HL-60/S4 treated with phorbol 12-myristate 13-acetate at 8.2 ng/mL for 4 days and 3 days (cell line): ENCODE results near the gene TBL1X.
"Not testable (repeated sequence)": the region's sequence is repeated elsewhere in the genome, so short reads cannot be mapped to it uniquely, and the experiment has no call there.

Source experiments
- in situ Hi-C: fragments of 300-500 bp; cut with MboI; formaldehyde crosslinking; loops from 2 replicates; pipeline ENCODE4 v1.15.0; 2022; ENCODE audit warnings: low sequenced_read_pairs

The TBL1X gene

DNA sequence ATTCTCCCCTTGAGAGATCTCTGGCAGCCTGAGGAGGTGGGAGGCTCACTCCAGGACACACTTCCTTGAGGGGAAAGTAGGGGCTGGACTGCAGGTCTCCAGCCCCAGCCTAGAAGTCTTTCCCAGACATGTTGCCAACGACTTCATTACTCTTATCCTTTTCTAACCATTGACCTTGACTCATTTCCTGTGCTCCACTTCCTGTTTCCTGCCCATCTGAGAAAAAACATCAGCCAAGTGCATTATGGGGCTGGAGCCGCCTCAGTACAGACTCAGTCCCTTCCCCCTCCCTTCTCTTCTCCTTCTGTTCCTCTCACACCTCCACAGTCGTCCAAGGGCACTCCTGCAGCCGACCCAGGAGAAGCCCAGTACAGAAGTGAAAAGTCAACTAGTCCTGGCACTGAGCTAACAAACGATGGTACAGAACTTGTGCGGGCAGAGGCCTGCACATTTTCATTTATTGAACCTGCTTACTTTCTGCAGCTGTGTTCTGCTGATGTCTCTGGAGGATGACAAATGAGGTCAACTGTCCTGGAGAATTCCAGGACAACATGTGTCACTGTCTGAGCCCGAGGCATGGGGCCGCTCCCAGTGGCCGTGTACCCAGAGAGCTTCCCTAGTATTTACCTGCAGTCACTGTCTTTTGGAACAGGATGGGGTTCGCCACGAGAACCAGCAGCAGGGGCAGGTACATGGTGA, 280.7 kb downstream of the TBL1X start:
- in situ Hi-C loops = no loop called here

DNA sequence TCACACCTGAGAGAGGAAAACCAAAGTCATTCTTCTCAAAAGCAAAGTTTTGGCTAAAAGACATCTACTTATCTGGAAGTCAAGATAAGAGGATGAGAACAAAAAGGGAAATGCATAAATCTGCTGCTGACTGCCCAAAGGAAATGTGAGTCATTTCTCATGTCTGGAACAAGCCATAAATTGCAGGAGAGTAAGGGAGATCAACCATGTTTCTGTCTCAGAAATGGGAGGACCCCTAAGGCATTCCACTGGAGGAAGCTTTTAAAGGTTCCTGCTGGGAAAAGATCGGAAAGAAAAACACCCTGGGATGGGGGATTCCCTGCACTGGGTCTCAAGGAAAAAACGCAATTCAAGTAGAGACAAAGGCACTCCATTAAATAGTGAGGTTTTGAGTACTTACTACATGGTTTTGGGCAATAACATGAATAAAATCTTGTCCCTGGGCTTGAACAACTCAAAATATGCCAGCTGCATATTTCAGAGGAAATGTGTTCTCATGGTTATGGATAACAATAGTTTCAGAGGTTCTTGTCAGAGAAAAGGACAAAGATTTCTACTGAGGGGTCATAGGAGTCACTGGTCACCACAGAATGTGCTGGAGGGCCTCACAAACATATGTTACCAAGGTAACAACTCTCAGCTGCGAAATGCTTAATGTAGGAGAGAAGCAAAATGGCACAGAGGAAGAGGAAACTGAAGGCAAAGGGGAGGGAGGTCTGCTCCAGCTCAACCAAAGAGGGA, 281.5 kb downstream of the TBL1X start:
- in situ Hi-C loops = no loop called here

DNA sequence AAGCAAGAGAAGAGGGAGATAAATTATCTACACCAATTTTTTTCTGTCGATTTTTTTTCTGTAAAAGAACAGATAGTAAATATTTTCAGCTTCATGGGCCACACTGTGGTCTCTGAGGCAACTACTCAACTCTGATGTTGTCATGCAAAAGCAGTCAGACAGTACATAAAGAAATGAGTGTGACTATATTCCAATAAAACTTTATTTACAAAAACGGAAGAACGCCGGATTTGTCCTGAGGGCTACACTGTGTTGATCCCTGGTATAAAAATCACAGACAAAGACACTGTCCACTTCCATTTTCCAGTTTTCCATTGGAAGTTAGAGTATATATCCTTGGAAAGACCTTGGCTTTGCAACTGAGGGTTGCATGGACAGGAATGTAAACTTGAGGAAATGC, 282.8 kb downstream of the TBL1X start:
- in situ Hi-C loops = no loop called here

DNA sequence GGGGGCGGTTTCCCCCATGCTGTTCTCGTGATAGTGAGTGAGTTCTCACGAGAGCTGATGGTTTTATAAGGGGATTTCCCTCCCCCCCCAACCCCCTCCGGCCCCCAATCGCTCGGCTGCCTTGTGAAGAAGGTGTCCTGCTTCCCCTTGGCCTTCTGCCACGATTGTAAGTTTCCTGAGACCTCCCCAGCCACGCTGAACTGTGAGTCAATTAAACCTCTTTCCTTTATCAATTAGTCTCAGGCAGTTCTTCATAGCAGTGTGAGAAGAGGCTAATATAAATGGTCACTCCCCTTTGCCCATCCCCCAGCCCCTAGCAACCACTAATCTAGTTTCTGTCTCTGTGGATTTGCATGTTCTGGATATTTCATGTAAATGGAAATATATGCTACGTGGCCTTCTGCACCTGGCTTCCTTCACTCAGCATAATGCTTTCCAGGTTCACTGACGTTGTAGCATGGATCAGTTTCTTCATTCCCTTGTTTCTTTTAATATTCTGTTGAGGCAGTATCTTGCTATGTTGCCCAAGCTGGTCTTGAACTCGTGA, 284.4 kb downstream of the TBL1X start:
- in situ Hi-C loops = no loop called here

DNA sequence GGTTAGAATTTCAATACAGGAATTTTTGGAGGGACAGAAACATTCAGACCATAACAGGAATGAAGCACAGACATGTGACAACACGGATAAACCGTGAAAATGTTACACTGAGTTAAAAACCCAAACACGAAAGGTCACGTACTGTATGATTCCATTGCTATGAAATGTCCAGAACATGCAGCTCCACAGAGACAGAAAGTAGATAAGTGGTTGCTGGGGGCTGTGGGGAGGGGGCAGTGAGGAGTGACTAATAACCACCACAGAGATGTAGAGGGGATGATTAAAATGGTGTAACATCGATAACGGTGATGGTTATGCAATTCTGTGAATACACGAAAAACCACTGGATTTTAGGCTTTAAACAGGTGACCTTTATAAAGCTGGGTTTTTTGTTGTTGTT, 292.5 kb downstream of the TBL1X start:
- in situ Hi-C loops = no loop called here

DNA sequence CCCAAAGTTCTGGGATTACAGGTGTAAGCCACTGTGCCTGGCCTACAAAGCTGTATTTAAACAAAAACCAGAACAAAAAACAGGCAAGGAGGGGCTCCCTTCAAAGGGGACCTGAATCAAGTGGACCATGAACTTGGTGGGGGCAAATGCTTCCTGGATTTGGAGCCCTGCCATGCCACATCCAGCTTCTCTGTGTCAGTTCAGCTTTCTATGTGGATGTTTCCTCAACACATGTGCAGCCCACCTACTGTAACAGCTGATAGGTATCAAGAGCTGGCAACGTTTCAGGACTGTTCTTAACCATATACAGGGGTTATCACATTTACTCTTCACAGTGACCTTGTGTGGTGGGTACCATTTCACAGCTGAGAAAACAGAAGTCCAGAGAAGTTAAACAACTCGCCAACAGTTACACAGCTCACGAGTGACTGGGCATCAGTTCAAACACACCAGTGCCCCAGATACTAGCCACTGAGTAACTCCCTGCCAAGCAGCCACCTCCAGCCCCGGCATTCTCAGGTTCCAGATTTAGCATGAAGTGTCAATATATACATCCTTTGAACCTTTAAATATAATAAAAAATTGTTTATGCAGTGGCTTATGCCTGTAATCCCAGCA, 293.3 kb downstream of the TBL1X start:
- in situ Hi-C loops = no loop called here

DNA sequence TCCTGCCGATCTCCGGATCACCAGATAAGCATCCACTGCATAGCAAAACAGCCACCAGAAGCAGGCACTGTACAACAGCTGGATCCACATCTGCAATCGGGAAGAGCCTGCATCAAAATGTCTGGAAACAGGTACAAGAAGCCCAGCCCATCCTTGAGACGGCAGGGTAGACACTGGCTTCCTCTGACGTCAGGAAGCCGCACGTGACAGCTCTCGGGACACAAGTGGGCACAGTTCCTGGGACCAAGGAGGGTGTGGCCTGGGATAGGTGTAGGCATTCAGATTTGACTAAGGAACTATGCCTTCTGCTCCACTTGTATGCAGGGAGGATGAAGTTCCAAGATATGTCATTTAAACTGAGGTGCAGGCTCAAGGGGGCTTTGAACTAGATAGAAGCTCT, 294.5 kb downstream of the TBL1X start:
- in situ Hi-C loops = no loop called here

DNA sequence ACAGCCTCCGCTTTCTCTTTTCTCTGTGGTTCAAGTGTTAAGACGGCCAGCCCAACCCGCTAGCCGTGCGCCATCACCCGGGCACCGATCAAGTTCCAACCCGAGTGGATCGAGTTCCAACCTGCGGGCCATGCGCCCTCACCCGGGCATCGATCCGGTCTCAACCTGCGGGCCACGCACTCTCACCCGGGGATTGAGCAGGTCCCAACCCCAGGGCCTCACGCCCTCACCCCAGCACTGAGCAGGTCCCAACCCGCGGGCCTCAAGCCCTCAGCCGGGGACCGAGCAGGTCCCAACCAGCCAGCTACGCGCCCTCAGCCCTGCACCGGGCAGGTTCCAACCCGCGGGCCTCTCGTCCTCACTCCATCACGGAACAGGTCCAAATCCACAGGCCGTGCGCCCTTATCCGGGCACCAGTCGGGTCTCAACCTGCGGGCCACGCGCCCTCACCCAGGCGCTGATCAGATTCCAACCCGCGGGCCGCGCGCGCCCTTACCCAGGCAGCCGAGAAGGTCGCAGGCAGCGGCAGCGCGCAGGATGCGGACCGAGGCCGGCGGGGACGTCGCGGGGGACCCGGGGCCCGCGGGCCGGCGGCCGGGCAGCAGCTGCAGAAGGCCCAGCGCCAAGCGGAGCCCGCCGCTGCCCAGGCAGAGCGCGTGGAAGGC, 300.3 kb downstream of the TBL1X start:
- in situ Hi-C loops = no loop called here

DNA sequence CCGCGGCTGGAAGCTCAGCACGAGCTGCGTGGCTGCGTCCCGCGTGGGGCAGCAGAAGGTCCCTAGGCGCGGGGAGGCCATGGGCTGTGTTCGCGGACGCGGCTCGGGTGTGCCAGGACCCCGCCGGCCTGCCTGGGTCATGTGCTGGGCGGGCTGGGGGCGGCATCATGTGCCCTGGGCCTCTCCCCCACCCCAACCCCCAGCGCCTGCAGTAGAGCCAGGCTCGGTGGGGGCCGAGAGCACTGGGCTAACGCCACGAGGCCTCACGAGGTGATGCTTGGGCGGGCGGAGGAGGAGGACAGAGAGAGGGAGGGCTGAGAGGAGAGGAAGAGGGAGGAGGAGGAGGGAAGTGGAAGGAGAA, 300.9 kb downstream of the TBL1X start, which contains the start of gene GPR143:
Gene GPR143, minus strand, starts transcription at position 111 of the 361 bp plus-strand sequence. Its CDS starts 30 bp downstream, at position 81.
- in situ Hi-C loops = no loop called here

DNA sequence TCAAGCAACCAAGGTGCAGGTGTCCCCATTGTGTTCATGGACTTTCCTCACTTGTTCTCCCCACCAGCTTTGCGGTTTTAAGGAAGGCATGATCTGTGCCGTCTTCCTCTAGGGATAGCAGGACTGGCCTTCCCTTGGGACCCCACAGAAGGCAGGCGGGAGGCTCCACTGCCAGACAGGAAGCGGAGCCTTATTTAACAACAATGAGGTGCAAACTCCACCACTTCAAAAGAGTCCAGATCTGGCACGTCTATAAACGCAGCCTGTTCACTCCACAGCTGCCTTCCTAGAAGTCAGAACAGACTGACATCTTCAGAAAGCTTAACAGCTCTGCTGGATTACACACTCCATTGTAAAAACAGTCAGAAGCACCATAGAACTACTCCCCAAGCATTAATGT, 302.5 kb downstream of the TBL1X start:
- in situ Hi-C loops = no loop called here

DNA sequence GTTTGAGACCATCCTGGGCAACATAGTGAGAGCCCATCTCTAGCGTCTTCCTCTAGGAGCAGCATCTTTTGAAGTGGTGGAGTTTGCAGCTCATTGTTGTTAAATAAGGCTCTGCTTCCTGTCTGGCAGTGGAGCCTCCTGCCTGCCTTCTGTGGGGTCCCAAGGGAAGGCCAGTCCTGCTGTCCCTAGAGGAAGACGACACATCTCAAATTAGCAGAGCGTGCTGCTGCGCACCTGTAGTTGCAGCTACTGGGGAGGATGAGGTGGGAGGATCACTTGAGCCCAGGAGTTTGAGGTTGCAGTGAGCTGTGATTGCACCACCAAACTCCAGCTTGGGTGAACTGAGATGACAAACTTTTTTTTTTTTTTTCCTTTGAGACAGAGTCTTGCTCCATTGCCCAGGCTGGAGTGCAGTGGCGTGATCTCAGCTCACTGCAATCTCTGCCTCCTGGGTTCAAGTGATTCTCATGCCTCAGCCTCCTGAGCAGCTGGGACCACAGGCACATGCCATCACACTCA, 303.5 kb downstream of the TBL1X start:
- in situ Hi-C loops = not testable (repeated sequence)

DNA sequence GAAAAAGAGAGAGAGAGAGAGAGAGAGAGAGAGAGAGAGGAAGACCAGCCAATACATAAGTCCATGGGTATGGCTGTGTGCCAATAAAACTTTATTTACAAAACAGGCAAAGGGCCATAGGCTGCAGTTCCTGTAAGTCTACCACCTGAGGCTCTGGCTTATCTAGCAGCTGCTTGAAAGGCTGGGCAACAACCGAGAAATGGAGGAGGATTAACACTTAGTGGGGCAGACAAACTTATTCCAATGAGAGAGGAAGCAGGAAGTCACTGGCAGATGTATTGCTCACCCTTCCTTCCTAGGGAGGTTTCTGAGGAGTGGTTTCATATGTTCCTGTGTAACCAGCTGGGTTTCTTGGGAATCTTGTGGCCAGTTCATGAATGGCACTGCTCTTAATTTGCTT, 305.5 kb downstream of the TBL1X start:
- in situ Hi-C loops = no loop called here

DNA sequence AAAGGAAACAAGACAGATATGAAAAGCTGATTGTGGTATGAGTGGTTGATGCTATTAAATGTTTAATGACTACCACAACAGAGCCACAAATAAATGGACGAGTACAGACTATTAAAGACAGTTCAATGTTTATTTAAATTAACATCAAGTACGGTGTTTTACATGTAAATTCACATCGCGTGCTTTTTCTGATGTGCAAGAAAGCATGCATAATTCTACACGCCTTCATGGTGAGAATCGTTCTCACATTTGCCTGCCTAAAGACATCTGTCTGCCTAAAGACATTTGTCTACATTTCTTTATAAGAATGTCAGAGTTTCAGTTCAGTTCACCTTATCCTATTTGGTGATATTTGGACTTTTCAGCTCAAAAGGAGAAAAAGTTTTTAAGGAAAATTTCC, 308.1 kb downstream of the TBL1X start:
- in situ Hi-C loops = no loop called here

DNA sequence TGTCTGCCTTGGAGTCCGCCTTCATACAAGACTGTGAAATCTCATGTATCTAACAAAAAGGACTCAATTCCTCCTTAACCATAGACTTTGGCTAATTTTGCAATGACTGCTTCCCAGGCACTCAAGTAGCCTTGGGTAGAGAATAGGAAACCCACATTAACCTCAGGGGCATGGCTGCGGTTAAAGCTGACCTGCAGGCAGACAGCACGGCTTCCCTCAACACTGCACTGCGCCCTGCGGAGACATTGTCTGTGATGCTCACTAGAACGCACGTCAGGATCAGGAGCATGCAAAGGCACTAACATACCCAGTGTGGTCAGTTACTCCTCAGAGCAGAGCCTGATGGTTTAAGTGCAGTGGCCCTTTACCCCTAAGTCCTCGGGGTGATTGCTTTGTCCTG, 311.1 kb downstream of the TBL1X start:
- in situ Hi-C loops = no loop called here

DNA sequence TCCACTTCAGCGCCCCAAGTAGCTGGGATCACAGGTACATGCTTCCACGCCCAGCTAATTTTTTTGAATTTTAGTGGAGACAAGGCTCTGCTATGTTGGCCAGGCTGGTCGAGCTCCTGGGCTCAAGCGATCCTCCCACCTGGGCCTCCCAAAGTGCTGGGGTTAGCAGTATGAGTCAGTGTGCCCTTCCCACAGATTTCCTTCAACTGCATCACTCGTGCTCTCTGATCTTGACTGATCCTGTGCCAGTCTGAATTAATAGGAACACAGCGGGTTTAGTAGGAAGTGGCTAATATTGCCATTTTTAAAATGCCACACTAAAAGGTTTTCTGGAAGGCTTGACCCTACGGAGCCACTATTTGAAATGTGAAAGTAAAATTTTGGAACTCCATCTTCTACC, 317.1 kb downstream of the TBL1X start:
- in situ Hi-C loops = no loop called here

DNA sequence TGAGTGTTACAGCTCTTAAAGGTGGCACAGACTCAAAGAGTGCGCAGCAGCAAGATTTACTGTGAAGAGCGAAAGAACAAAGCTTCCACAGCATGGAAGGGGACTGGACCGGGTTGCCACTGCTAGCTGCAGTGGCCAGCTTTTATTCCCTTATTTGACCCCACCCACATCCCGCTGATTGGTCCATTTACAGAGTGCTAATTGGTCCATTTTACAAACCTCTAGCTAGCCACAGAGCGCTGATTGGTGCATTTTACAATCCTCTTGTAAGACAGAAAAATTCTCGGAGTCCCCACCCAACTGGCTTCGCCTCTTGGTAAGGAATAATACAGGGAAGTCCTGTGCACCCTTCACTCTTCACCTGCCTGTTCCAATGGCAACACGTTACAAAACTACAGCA, 319.5 kb downstream of the TBL1X start:
- in situ Hi-C loops = no loop called here

DNA sequence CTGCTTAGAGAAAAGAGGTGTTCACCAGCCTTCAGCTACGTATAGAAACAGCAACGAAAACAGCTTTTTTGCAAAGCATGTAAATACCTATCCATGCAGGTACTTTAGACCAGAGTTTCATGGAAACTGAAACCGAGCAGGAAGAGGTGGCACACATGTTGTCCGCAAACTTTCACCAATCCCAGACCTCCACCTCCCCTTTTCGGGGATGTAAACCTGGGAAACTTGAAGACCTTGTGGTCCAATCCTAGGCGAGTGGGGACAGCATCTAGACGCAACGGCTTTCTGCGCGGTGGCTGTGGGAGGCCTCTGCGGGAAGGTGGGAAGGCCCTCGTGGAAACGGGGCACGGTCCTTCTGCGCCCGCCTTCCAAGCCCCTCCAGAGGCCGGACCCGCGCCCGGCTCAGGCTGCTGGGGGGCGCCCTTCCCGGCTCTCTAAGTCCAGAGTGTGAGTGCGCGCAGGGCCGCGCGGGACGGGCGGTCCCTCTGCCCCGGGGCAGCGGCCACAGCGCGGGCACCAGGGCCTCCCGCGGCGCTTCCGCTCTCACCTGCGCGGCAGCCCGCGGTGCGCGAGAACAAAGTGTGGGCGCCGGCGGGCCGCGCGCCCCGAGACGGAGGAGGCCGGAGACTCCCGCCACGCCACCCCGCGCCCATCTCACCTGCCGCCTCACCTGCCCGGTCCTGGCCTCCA, 320.5 kb downstream of the TBL1X start:
- in situ Hi-C loops = no loop called here

DNA sequence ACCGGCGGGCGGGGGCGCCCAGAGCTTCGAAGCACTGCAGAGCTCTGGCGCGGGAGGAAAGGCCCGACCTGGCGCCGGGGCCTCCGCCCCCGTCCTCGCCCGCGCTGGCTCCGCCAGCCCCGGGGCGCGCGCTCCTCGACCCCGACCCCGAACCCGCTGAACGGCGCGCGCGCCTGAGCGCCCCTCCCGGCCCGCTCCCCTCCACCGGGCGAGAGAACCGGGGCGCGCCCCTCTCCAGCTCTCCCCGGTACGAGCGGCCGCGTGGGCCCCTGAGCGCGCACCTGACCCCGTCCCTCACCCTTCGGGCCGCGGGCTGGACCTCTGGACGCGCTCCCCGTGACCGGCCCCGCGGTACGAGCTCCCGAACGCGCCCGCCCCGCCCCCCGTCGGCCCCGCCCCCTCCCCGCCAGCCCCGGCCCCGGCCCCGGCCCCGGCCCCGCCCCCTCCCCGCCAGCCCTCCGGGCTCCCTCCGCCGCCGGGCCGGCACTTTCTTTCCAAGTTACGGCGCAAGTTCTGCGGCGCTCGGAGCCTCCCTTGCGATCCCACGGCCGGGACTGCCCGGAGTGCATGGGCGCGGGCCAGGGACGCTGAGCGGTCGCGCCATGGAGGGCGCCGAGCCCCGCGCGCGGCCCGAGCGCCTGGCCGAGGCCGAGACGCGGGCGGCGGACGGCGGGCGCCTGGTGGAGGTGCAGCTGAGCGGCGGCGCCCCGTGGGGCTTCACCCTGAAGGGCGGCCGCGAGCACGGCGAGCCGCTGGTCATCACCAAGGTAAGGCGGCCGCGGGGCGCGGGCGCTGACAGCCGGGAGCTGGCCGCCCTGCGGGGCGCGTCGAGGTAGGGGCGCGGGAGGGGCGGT, 321.3 kb downstream of the TBL1X start, which contains the start of gene SHROOM2:
Gene SHROOM2, plus strand, starts transcription at position 486 of the 854 bp plus-strand sequence. Its CDS starts 117 bp downstream, at position 603.
- in situ Hi-C loops = no loop called here
